Endothelial cell of umbilical vein (primary cell): ENCODE measurements around the gene FBXW7. TPM values are rescaled to one million over a fixed set of nuclear protein-coding genes. Genes with fewer than 3 reads are reported as not detected.
A peak's percentile ranks its signal among the peaks of the same experiment; 100 is the strongest.

Experiments used
- BruUV-seq: library from RNA; stranded (reverse); fragments of 400-500 nt; replicated peaks from 2 replicates; lab custom pipeline; 2021; lab: Mats Ljungman, UMichigan
- CTCF ChIA-PET: fragments of 300-600, 350-600 bp; sonication (Branson Sonifier 250); formaldehyde crosslinking; loops from one replicate; lab custom pipeline; 2021; ENCODE audit warnings: antibody characterized with exemption, inconsistent platforms; lab: Charles Lee
- POLR2A ChIA-PET: fragments of 300-600, 350-600 bp; sonication (Branson Sonifier 250); formaldehyde crosslinking; loops from one replicate; lab custom pipeline; 2021; ENCODE audit warnings: antibody characterized with exemption, inconsistent platforms; lab: Charles Lee
- DNase-seq: peaks from one replicate; pipeline ENCODE4 v3.0.0-alpha.2; 2011; ENCODE audit warnings: low read depth, low spot score
- FAIRE-seq: peaks from 2 replicates; lab custom pipeline; 2011; peaks lifted over from hg19 to GRCh38; lab: Jason Lieb, UNC
- H2AFZ ChIP-seq: 2 replicates; pipeline ENCODE4 v1.6.0; 2012; ENCODE audit warnings: low read depth, low read length, control low read depth, inconsistent platforms
- H3K27ac ChIP-seq: 2 replicates; pipeline ENCODE4 v1.5.1; 2011; ENCODE audit warnings: low read depth, mild to moderate bottlenecking, control low read depth, low read length, moderate library complexity; ENCODE audit not compliant: insufficient read depth
- H3K27me3 ChIP-seq, 2 experiments: 2 replicates each; pipeline versions ENCODE4 v1.6.0 to v1.6.1; 2011; ENCODE audit warnings: low read length in 2 of 2, mixed read lengths in 1 of 2; ENCODE audit not compliant: control insufficient read depth in 2 of 2, insufficient read depth in 2 of 2
- H3K36me3 ChIP-seq, 2 experiments: 2 replicates in 1 of 2; 3 replicates in 1 of 2; pipeline ENCODE4 v1.5.1; 2011; ENCODE audit warnings: low read length in 2 of 2, mild to moderate bottlenecking in 1 of 2, moderate library complexity in 1 of 2; ENCODE audit not compliant: control insufficient read depth in 2 of 2, insufficient read depth in 2 of 2; ENCODE audit errors: extremely low read depth in 1 of 2
- H3K4me1 ChIP-seq: 3 replicates; pipeline ENCODE4 v1.5.1; 2011; ENCODE audit warnings: mild to moderate bottlenecking, low read length; ENCODE audit not compliant: control insufficient read depth, insufficient read depth; ENCODE audit errors: extremely low read depth
- H3K4me2 ChIP-seq: 2 replicates; pipeline ENCODE4 v1.6.1; 2011; ENCODE audit warnings: low read length, control low read depth, mixed read lengths; ENCODE audit not compliant: insufficient read depth
- H3K4me3 ChIP-seq, 3 experiments: fragments of 200-600 bp in 1 of 3; sonication (generic), shearing (Covaris generic) in 1 of 3; replicated peaks in 1 of 3; 2 replicates each; pipeline ENCODE4 v1.5.1; 2011 to 2016; ENCODE audit warnings: control low read depth in 3 of 3, low read length in 3 of 3, mild to moderate bottlenecking in 2 of 3, inconsistent platforms in 1 of 3, low read depth in 1 of 3, moderate library complexity in 1 of 3; ENCODE audit not compliant: insufficient read depth in 1 of 3
- H3K79me2 ChIP-seq: 2 replicates; pipeline ENCODE4 v1.6.0; 2012; ENCODE audit warnings: low read length, inconsistent platforms; ENCODE audit not compliant: control insufficient read depth, insufficient read depth
- H3K9ac ChIP-seq: replicated peaks from 2 replicates; pipeline ENCODE3; 2011; ENCODE audit warnings: low read length, control low read depth; ENCODE audit not compliant: insufficient read depth; ENCODE audit errors: extremely low read depth
- H3K9me1 ChIP-seq: replicated peaks from 3 replicates; pipeline ENCODE4 v1.6.0; 2011; ENCODE audit warnings: mild to moderate bottlenecking, low read length; ENCODE audit not compliant: control insufficient read depth, insufficient read depth; ENCODE audit errors: extremely low read depth
- H3K9me3 ChIP-seq: replicated peaks from 2 replicates; pipeline ENCODE4 v1.5.1; 2012; ENCODE audit warnings: low read length, inconsistent platforms; ENCODE audit not compliant: control insufficient read depth, insufficient read depth
- H4K20me1 ChIP-seq: replicated peaks from 2 replicates; pipeline ENCODE3; 2011; ENCODE audit warnings: mild to moderate bottlenecking, low read length; ENCODE audit not compliant: control insufficient read depth, insufficient read depth; ENCODE audit errors: extremely low read depth
- EZH2 ChIP-seq: IDR thresholded peaks from 2 replicates; pipeline ENCODE4 v1.6.1; 2012; ENCODE audit warnings: borderline replicate concordance, low read depth, mild to moderate bottlenecking, moderate library complexity, low read length, inconsistent platforms; ENCODE audit not compliant: severe bottlenecking
- FOS ChIP-seq: IDR thresholded peaks from 2 replicates; pipeline ENCODE4 v1.6.1; 2011; ENCODE audit warnings: mild to moderate bottlenecking, low read length, moderate library complexity, borderline replicate concordance; ENCODE audit not compliant: insufficient read depth
- GATA2 ChIP-seq: IDR thresholded peaks from 2 replicates; pipeline ENCODE4 v1.7.0; 2011; ENCODE audit warnings: low read depth, mild to moderate bottlenecking, moderate library complexity, mixed read lengths, low read length; ENCODE audit not compliant: insufficient read length, insufficient read depth
- MYC ChIP-seq: IDR thresholded peaks from one replicate; pipeline ENCODE4 v1.6.1; 2011; ENCODE audit warnings: mild to moderate bottlenecking, low read depth, low read length
- POLR2A ChIP-seq: IDR thresholded peaks from 2 replicates; pipeline ENCODE4 v1.6.1; 2012; ENCODE audit warnings: low read depth, mild to moderate bottlenecking, control low read depth, low read length
- POLR2AphosphoS5 ChIP-seq: IDR thresholded peaks from 2 replicates; pipeline ENCODE4 v1.6.1; 2012; ENCODE audit warnings: low read depth, mild to moderate bottlenecking, control low read depth, low read length, moderate library complexity; ENCODE audit not compliant: insufficient read depth
- dilution Hi-C: fragments of 300-500 bp; cut with MboI; formaldehyde crosslinking; loops from one replicate; pipeline ENCODE4 v1.15.0; 2019; ENCODE audit warnings: low sequenced_read_pairs; ENCODE audit not compliant: extremely low pct_ligation_motif_present
- intact Hi-C: fragments of 100-400 bp; cut with micrococcal nuclease; formaldehyde crosslinking; loops from one replicate; pipeline ENCODE4 v1.10.0; 2022
- polyA plus RNA-seq, 4 experiments: library from polyadenylated mRNA; depleted of rRNA in 3 of 4; stranded (reverse) in 3 of 4; unstranded in 1 of 4; fragments of >200 nt; gene quantifications; 2 replicates each; pipeline versions ENCODE4 v1.2.1 to v1.2.3, GENCODE V29; 2011 to 2012; ENCODE audit warnings: missing spikeins in 1 of 4
- total RNA-seq: library from RNA; stranded (reverse); gene quantifications from 2 replicates; pipeline ENCODE4 v1.2.3, GENCODE V29; 2021
- TF ChIP-seq, protein P1 (sequence below): IDR thresholded peaks from 2 replicates; pipeline ENCODE4 v1.6.1; 2011; ENCODE audit not compliant: insufficient read depth, insufficient read length

The FBXW7 gene
- total and polyA plus RNA-seq, 2 donors (not counting 3 experiments of a cell fraction or from before 2014, with no cell fraction given) = 7.0 to 28.1 TPM

DNA sequence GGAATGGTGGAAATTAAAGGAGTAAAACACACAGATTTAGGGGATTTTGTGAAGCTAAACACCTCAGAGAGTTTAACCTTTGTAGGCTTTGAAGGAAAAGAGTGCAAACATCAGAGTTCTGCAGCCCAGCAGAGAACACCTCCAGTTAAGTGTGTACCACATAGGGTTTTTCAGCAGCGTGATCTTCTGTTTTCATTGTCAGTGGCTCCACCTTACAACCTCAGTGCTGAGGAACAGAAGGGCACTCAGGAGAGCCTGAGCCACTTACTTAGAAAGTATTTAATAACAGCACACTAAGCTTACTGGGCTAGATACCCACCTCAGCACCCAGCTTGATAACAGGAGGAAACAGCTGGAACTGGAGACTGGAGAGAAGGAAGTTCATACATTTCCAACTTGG lies 2.0 kb upstream of the FBXW7 start:
- no peak overlapping the region for H3K9ac ChIP-seq
- peak; percentile 12 for FAIRE-seq
- no peaks in the 10 kb centered on the region for H4K20me1 ChIP-seq
- no peak overlapping the region for H3K4me3 ChIP-seq
- TF ChIP-seq GATA2 = no peak
- TF ChIP-seq EZH2 = no peak
- TF ChIP-seq MYC = no peak
- TF ChIP-seq, protein P1, sequence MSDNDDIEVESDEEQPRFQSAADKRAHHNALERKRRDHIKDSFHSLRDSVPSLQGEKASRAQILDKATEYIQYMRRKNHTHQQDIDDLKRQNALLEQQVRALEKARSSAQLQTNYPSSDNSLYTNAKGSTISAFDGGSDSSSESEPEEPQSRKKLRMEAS = no peak
- TF ChIP-seq POLR2AphosphoS5 = no peak
- no peak for TF ChIP-seq FOS
- TF ChIP-seq POLR2A = no peak
- H2AFZ ChIP-seq = no peak overlapping the region
- H3K27ac ChIP-seq = no peak overlapping the region
- peak overlapping the region; percentile 37 for H3K4me2 ChIP-seq
- POLR2A ChIA-PET = interaction anchor here (0.7 kb wide), 1 partner anchor 899 kb away, joined by 4 read pairs; no protein-coding TSS in a partner anchor
- peaks cover 21% of the 10 kb centered on the region for H3K4me1 ChIP-seq
- H3K36me3 ChIP-seq = no peaks in the 10 kb centered on the region
- H3K27me3 ChIP-seq = no peaks in the 10 kb centered on the region
- CTCF ChIA-PET = interaction anchor here (0.8 to 8.5 kb wide), 6 partner anchors 8 to 241 kb away, joined by 3 to 107 read pairs (median 3); no protein-coding TSS in a partner anchor
- H3K9me1 ChIP-seq = no peaks in the 10 kb centered on the region
- BruUV-seq = no TSS peak
- H3K9me3 ChIP-seq = no peaks in the 10 kb centered on the region
- DNase-seq = no peak
- intact Hi-C loops (loop anchor here (5.0 kb wide), 3 partner anchors 36 to 1121 kb away; no protein-coding TSS in a partner anchor), dilution Hi-C loops (no loop called here)
- H3K79me2 ChIP-seq = peaks cover 60% of the 10 kb centered on the region
